ENCODE results near the gene MOV10L1. TPM values are rescaled to one million over a fixed set of nuclear protein-coding genes. Genes with fewer than 3 reads are reported as not detected.

Gene MOV10L1
- total RNA-seq, result under 1 TPM; 0.25 to 0.36 TPM

- Mint-ChIP-seq H3K27ac (no peak within 1 kb of the TSS), H3K4me3 (no peak within 1 kb of the TSS), H3K4me1 (ENCODE audit: low read depth) (no peaks in the 10 kb centered on the region), H3K36me3 (ENCODE audit: insufficient read depth in 2 of 2) (peaks cover 11 to 15% of the 10 kb centered on the region in 2 donors), H3K27me3 (ENCODE audit: low read depth) (peaks cover 17% of the 10 kb centered on the region), H3K9me3 (peaks cover 6 to 14% of the 10 kb centered on the region in 2 donors)
- no peak for ATAC-seq (replicated peaks in 1 of 2)
- DNase-seq, result no peak
Measured at GRCh38 chr22:50089682-50090411, at the start of gene MOV10L1. TSS of gene MOV10L1 (plus strand) at chr22:50090006. CDS start at chr22:50090089, 83 bp downstream.

DNA sequence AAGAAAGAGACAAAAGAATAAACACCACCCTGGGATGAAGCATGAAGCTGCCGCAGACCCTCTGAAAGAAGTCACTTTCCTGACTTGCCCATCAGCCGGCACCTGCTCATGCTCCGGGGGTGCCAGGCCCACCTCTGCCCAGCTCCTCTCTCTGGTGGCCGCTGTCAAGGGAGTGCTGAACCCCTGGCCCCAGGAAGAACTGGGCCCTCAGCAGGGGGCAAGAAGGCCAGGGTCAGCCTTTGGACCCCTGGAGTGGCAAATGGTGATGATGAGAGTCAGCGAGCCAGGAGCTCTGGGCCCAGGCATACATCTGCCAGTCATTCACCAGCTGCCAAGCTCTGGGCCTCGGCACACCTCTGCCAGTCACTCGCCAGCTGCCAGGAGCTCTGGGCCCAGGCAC is 49.1 kb upstream of the MOV10L1 start:
- H3K9me3 Mint-ChIP-seq, result peaks cover 0 to 2% of the 10 kb centered on the region in 2 donors
- peaks cover 0 to 2% of the 10 kb centered on the region in 2 donors for H3K36me3 Mint-ChIP-seq (ENCODE audit: insufficient read depth in 2 of 2)
- peaks cover 27% of the 10 kb centered on the region for H3K27me3 Mint-ChIP-seq (ENCODE audit: low read depth)
- DNase-seq (no peak), ATAC-seq (replicated peaks in 1 of 2) (no peak)
- no peak overlapping the region for H3K27ac Mint-ChIP-seq
- H3K4me3 Mint-ChIP-seq, result no peak overlapping the region
- H3K4me1 Mint-ChIP-seq (ENCODE audit: low read depth), result peaks cover 6% of the 10 kb centered on the region

GRCh38 chr22:50041361-50042065 is 48.3 kb upstream of the MOV10L1 start:
- peaks cover 27% of the 10 kb centered on the region for H3K27me3 Mint-ChIP-seq (ENCODE audit: low read depth)
- no peak for ATAC-seq (replicated peaks in 1 of 2)

GRCh38 chr22:50044485-50045118 is 45.2 kb upstream of the MOV10L1 start:
- no peak overlapping the region for H3K27ac Mint-ChIP-seq
- no peaks in the 10 kb centered on the region for H3K36me3 Mint-ChIP-seq (ENCODE audit: insufficient read depth in 2 of 2)
- H3K4me3 Mint-ChIP-seq, result peak overlapping the region in 1 of 2 donors; percentile 20
- no peak for DNase-seq
- ATAC-seq (replicated peaks in 1 of 2), result peak; percentile 15 to 17
- H3K9me3 Mint-ChIP-seq, result no peaks in the 10 kb centered on the region
- H3K27me3 Mint-ChIP-seq (ENCODE audit: low read depth), result peaks cover 27% of the 10 kb centered on the region
- peaks cover 6% of the 10 kb centered on the region for H3K4me1 Mint-ChIP-seq (ENCODE audit: low read depth)

More at GRCh38 chr22:50041361-50042065, 48.3 kb upstream of the MOV10L1 start:
- H3K9me3 Mint-ChIP-seq, result peaks cover 0 to 2% of the 10 kb centered on the region in 2 donors
- H3K4me3 Mint-ChIP-seq, result no peak overlapping the region
- DNase-seq, result no peak
- H3K36me3 Mint-ChIP-seq (ENCODE audit: insufficient read depth in 2 of 2), result peaks cover 0 to 2% of the 10 kb centered on the region in 2 donors
- H3K27ac Mint-ChIP-seq, result no peak overlapping the region
- H3K4me1 Mint-ChIP-seq (ENCODE audit: low read depth), result peaks cover 6% of the 10 kb centered on the region

- no peaks in the 10 kb centered on the region for H3K36me3 Mint-ChIP-seq (ENCODE audit: insufficient read depth in 2 of 2)
- H3K4me3 Mint-ChIP-seq, result no peak overlapping the region
- peaks cover 27% of the 10 kb centered on the region for H3K27me3 Mint-ChIP-seq (ENCODE audit: low read depth)
- no peak for DNase-seq
- H3K4me1 Mint-ChIP-seq (ENCODE audit: low read depth), result peaks cover 6% of the 10 kb centered on the region
- no peak overlapping the region for H3K27ac Mint-ChIP-seq
- H3K9me3 Mint-ChIP-seq, result no peaks in the 10 kb centered on the region
- ATAC-seq (replicated peaks in 1 of 2), result no peak
Measured at GRCh38 chr22:50045211-50046018, 44.4 kb upstream of the MOV10L1 start.

- peaks cover 27% of the 10 kb centered on the region for H3K27me3 Mint-ChIP-seq (ENCODE audit: low read depth)
- H3K9me3 Mint-ChIP-seq, result no peaks in the 10 kb centered on the region
- H3K27ac Mint-ChIP-seq, result no peak overlapping the region
- no peaks in the 10 kb centered on the region for H3K36me3 Mint-ChIP-seq (ENCODE audit: insufficient read depth in 2 of 2)
- H3K4me3 Mint-ChIP-seq, result no peak overlapping the region
- H3K4me1 Mint-ChIP-seq (ENCODE audit: low read depth), result peaks cover 6% of the 10 kb centered on the region
- no peak for ATAC-seq (replicated peaks in 1 of 2)
- no peak for DNase-seq
Measured at GRCh38 chr22:50046019-50046415, 43.8 kb upstream of the MOV10L1 start.

GRCh38 chr22:50046481-50047245 is 43.1 kb upstream of the MOV10L1 start:
- Mint-ChIP-seq H3K9me3 (no peaks in the 10 kb centered on the region), H3K4me1 (ENCODE audit: low read depth) (peaks cover 6% of the 10 kb centered on the region), H3K27ac (no peak overlapping the region), H3K4me3 (no peak overlapping the region), H3K36me3 (ENCODE audit: insufficient read depth in 2 of 2) (no peaks in the 10 kb centered on the region), H3K27me3 (ENCODE audit: low read depth) (peaks cover 27% of the 10 kb centered on the region)
- DNase-seq (no peak), ATAC-seq (replicated peaks in 1 of 2) (no peak)

- peaks cover 25% of the 10 kb centered on the region for H3K27me3 Mint-ChIP-seq (ENCODE audit: low read depth)
- ATAC-seq (replicated peaks in 1 of 2) (no peak), DNase-seq (no peak)
- H3K4me1 Mint-ChIP-seq (ENCODE audit: low read depth), result peaks cover 6% of the 10 kb centered on the region
- no peak overlapping the region for H3K27ac Mint-ChIP-seq
- H3K4me3 Mint-ChIP-seq, result no peak overlapping the region
- H3K36me3 Mint-ChIP-seq (ENCODE audit: insufficient read depth in 2 of 2), result no peaks in the 10 kb centered on the region
- H3K9me3 Mint-ChIP-seq, result no peaks in the 10 kb centered on the region
Measured at GRCh38 chr22:50047346-50047745, 42.5 kb upstream of the MOV10L1 start.

- H3K27me3 Mint-ChIP-seq (ENCODE audit: low read depth), result peaks cover 17% of the 10 kb centered on the region
- H3K4me3 Mint-ChIP-seq, result no peak overlapping the region
- DNase-seq, result no peak
- no peak overlapping the region for H3K27ac Mint-ChIP-seq
- peaks cover 6% of the 10 kb centered on the region for H3K4me1 Mint-ChIP-seq (ENCODE audit: low read depth)
- no peak for ATAC-seq (replicated peaks in 1 of 2)
- no peaks in the 10 kb centered on the region for H3K36me3 Mint-ChIP-seq (ENCODE audit: insufficient read depth in 2 of 2)
- H3K9me3 Mint-ChIP-seq, result no peaks in the 10 kb centered on the region
Measured at GRCh38 chr22:50048061-50048765, 41.6 kb upstream of the MOV10L1 start.

DNA sequence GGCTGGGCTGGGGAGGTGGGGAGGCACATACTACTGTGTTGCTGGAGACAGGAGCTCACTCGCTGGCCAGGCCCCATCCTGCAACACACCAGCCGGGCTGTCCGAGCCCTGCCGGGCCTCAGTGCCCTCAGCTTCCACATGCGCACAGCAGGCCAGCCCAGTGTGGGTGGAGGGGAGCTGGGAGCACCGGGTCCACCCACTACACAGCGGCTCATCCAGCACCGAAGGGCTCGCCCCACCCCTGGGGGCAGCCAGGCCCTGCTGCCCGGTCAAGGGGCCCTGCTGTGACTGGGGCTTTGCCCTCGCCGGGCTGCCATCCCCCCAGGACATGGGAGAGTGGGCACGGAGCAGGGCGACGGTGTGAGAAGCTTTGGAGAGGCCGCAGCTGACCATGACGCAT is 41.0 kb upstream of the MOV10L1 start:
- no peak for ATAC-seq (replicated peaks in 1 of 2)
- Mint-ChIP-seq H3K27me3 (ENCODE audit: low read depth) (peaks cover 13% of the 10 kb centered on the region), H3K4me1 (ENCODE audit: low read depth) (peaks cover 6% of the 10 kb centered on the region), H3K27ac (no peak overlapping the region), H3K4me3 (no peak overlapping the region), H3K36me3 (ENCODE audit: insufficient read depth in 2 of 2) (peaks cover 0 to under 1% of the 10 kb centered on the region in 2 donors), H3K9me3 (peaks cover 0 to 4% of the 10 kb centered on the region in 2 donors)
- DNase-seq, result no peak

- no peak overlapping the region for H3K4me3 Mint-ChIP-seq
- peaks cover 0 to 2% of the 10 kb centered on the region in 2 donors for H3K36me3 Mint-ChIP-seq (ENCODE audit: insufficient read depth in 2 of 2)
- no peak overlapping the region for H3K27ac Mint-ChIP-seq
- DNase-seq (no peak), ATAC-seq (replicated peaks in 1 of 2) (no peak)
- peaks cover 0 to 6% of the 10 kb centered on the region in 2 donors for H3K9me3 Mint-ChIP-seq
- peaks cover 13% of the 10 kb centered on the region for H3K27me3 Mint-ChIP-seq (ENCODE audit: low read depth)
- H3K4me1 Mint-ChIP-seq (ENCODE audit: low read depth), result peaks cover 4% of the 10 kb centered on the region
Measured at GRCh38 chr22:50049299-50050195, 40.3 kb upstream of the MOV10L1 start.
